H9 (cell line): ENCODE measurements around the gene TRAF7. TPM values are rescaled to one million over a fixed set of nuclear protein-coding genes. Genes with fewer than 3 reads are reported as not detected.

Experiments used
- DNase-seq: peaks from one replicate; pipeline ENCODE4 v3.0.0-alpha.2; 2017
- H2AFZ ChIP-seq: one replicate; pipeline ENCODE4 v1.6.1; 2013; ENCODE audit warnings: mild to moderate bottlenecking, low read length, control low read depth, moderate library complexity
- H2AK5ac ChIP-seq: 2 replicates; pipeline ENCODE4 v1.6.1; 2013; ENCODE audit warnings: low read length, control low read depth, mixed read lengths; ENCODE audit not compliant: insufficient read length
- H2BK120ac ChIP-seq: one replicate; pipeline ENCODE4 v1.6.1; 2013; ENCODE audit warnings: low read depth, mild to moderate bottlenecking, low read length, control low read depth, inconsistent platforms; ENCODE audit not compliant: poor library complexity, severe bottlenecking
- H2BK12ac ChIP-seq: 2 replicates; pipeline ENCODE4 v1.6.1; 2013; ENCODE audit warnings: low read length, control low read depth, mixed read lengths, low read depth; ENCODE audit not compliant: insufficient read length
- H2BK15ac ChIP-seq: 2 replicates; pipeline ENCODE4 v1.6.1; 2013; ENCODE audit warnings: low read depth, low read length, control low read depth
- H2BK20ac ChIP-seq: one replicate; pipeline ENCODE4 v1.6.1; 2013; ENCODE audit warnings: low read depth, mild to moderate bottlenecking, low read length, control low read depth, inconsistent platforms; ENCODE audit not compliant: poor library complexity, severe bottlenecking
- H2BK5ac ChIP-seq: 2 replicates; pipeline ENCODE4 v1.6.1; 2013; ENCODE audit warnings: low read length, control low read depth, mixed read lengths; ENCODE audit not compliant: insufficient read length
- H3K14ac ChIP-seq: 2 replicates; pipeline ENCODE4 v1.6.1; 2013; ENCODE audit warnings: low read length, control low read depth; ENCODE audit not compliant: insufficient read depth
- H3K18ac ChIP-seq: 2 replicates; pipeline ENCODE4 v1.6.1; 2013; ENCODE audit warnings: low read depth, mild to moderate bottlenecking, mixed read lengths, low read length, control low read depth; ENCODE audit not compliant: insufficient read length
- H3K23ac ChIP-seq: 2 replicates; pipeline ENCODE4 v1.6.1; 2013; ENCODE audit warnings: low read length, control low read depth, mixed read lengths, low read depth; ENCODE audit not compliant: insufficient read length
- H3K23me2 ChIP-seq: 2 replicates; pipeline ENCODE4 v1.6.1; 2013; ENCODE audit warnings: low read depth, mild to moderate bottlenecking, mixed read lengths, low read length, control low read depth; ENCODE audit not compliant: insufficient read length, poor library complexity, severe bottlenecking
- H3K27ac ChIP-seq: 2 replicates; pipeline ENCODE4 v1.5.1; 2013; ENCODE audit warnings: low read length, control low read depth, mixed read lengths, low read depth; ENCODE audit not compliant: insufficient read length
- H3K27me3 ChIP-seq: 2 replicates; pipeline ENCODE4 v1.6.1; 2013; ENCODE audit warnings: low read length, control low read depth, inconsistent platforms; ENCODE audit not compliant: insufficient read depth
- H3K4ac ChIP-seq: 2 replicates; pipeline ENCODE4 v1.6.1; 2013; ENCODE audit warnings: low read depth, mild to moderate bottlenecking, control low read depth, inconsistent platforms, low read length, moderate library complexity
- H3K4me1 ChIP-seq: 2 replicates; pipeline ENCODE4 v1.6.1; 2013; ENCODE audit warnings: low read length, control low read depth, inconsistent platforms; ENCODE audit not compliant: insufficient read depth
- H3K4me2 ChIP-seq: 2 replicates; pipeline ENCODE4 v1.6.1; 2013; ENCODE audit warnings: low read length, control low read depth, mixed read lengths; ENCODE audit not compliant: insufficient read length, insufficient read depth
- H3K56ac ChIP-seq: 2 replicates; pipeline ENCODE4 v1.6.1; 2013; ENCODE audit warnings: low read depth, mild to moderate bottlenecking, mixed read lengths, low read length, control low read depth; ENCODE audit not compliant: insufficient read length
- H3K79me1 ChIP-seq: 2 replicates; pipeline ENCODE4 v1.6.1; 2013; ENCODE audit warnings: low read depth, mild to moderate bottlenecking, moderate library complexity, low read length, control low read depth, inconsistent platforms; ENCODE audit not compliant: insufficient read depth, poor library complexity, severe bottlenecking
- H3K79me2 ChIP-seq: 2 replicates; pipeline ENCODE4 v1.6.1; 2013; ENCODE audit warnings: low read length, control low read depth, inconsistent platforms; ENCODE audit not compliant: insufficient read depth
- H3K9ac ChIP-seq: 2 replicates; pipeline ENCODE4 v1.6.1; 2013; ENCODE audit warnings: low read length, control low read depth, mixed read lengths; ENCODE audit not compliant: insufficient read length; ENCODE audit errors: extremely low read depth
- H3K9me3 ChIP-seq: one replicate; pipeline ENCODE4 v1.6.1; 2013; ENCODE audit warnings: low read depth, low read length, inconsistent platforms; ENCODE audit not compliant: control insufficient read depth
- H3T11ph ChIP-seq: one replicate; pipeline ENCODE4 v1.6.1; 2013; ENCODE audit warnings: mild to moderate bottlenecking, low read length, control low read depth, inconsistent platforms
- H4K20me1 ChIP-seq: one replicate; pipeline ENCODE4 v1.6.1; 2013; ENCODE audit not compliant: control insufficient read depth, insufficient read length, insufficient read depth
- H4K5ac ChIP-seq: 2 replicates; pipeline ENCODE4 v1.6.1; 2013; ENCODE audit warnings: low read depth, mild to moderate bottlenecking, mixed read lengths, low read length, control low read depth; ENCODE audit not compliant: insufficient read length
- H4K8ac ChIP-seq: replicated peaks from 2 replicates; pipeline ENCODE4 v1.6.1; 2013; ENCODE audit warnings: low read length, control low read depth, mixed read lengths, low read depth; ENCODE audit not compliant: insufficient read length
- H4K91ac ChIP-seq: 2 replicates; pipeline ENCODE4 v1.6.1; 2013; ENCODE audit warnings: low read depth, mild to moderate bottlenecking, moderate library complexity, mixed read lengths, low read length, control low read depth; ENCODE audit not compliant: insufficient read length
- H3K27ac Mint-ChIP-seq, 3 experiments: 2 replicates in 2 of 3; 3 replicates in 1 of 3; pipeline ENCODE4 v1.8.0; 2020 to 2021; ENCODE audit warnings: mixed read lengths in 3 of 3, mild to moderate bottlenecking in 1 of 3, moderate library complexity in 1 of 3
- H3K27me3 Mint-ChIP-seq: 2 replicates; pipeline ENCODE4 v1.8.0; 2021; ENCODE audit warnings: low read depth, mild to moderate bottlenecking, moderate library complexity, mixed read lengths
- H3K36me3 Mint-ChIP-seq, 3 experiments: 2 replicates in 2 of 3; 3 replicates in 1 of 3; pipeline ENCODE4 v1.8.0; 2020 to 2021; ENCODE audit warnings: low read depth in 3 of 3, mixed read lengths in 3 of 3; ENCODE audit not compliant: insufficient read depth in 1 of 3
- H3K4me1 Mint-ChIP-seq, 2 experiments: 2 replicates each; pipeline ENCODE4 v1.8.0; 2020; ENCODE audit warnings: mixed read lengths in 2 of 2
- H3K4me3 Mint-ChIP-seq, 2 experiments: 2 replicates in 1 of 2; 3 replicates in 1 of 2; pipeline ENCODE4 v1.8.0; 2020 to 2021; ENCODE audit warnings: mild to moderate bottlenecking in 2 of 2, mixed read lengths in 2 of 2, moderate library complexity in 1 of 2
- H3K9me3 Mint-ChIP-seq, 2 experiments: 2 replicates in 1 of 2; 3 replicates in 1 of 2; pipeline ENCODE4 v1.8.0; 2020; ENCODE audit warnings: mild to moderate bottlenecking in 2 of 2, mixed read lengths in 2 of 2, moderate library complexity in 1 of 2
- CTCF ChIP-seq: fragments of 200-600 bp; sonication (generic); conservative IDR thresholded peaks from 3 replicates; pipeline ENCODE4 v1.8.0; 2021; ENCODE audit warnings: antibody characterized with exemption, mild to moderate bottlenecking
- WGBS: extraction: QIAGEN DNeasy Blood & Tissue Kit; methylation state at CpG from one replicate; pipeline ENCODE4 v1.1.7; 2013; ENCODE audit warnings: missing lambda C conversion rate, low lambda C conversion rate, mixed read lengths; ENCODE audit not compliant: insufficient read length; ENCODE audit errors: extremely low coverage; 5-methylcytosine and 5-hydroxymethylcytosine counted together
- total RNA-seq: library from RNA; stranded (reverse); gene quantifications from 2 replicates; pipeline ENCODE4 v1.2.1, GENCODE V29; 2021

The TRAF7 gene
- total RNA-seq, 1 experiment from 2014 or later: 108 TPM

- Histone ChIP-seq H2BK120ac (no peak overlapping the region), H3K27ac (no peak overlapping the region), H3K27me3 (no peaks in the 10 kb centered on the region), H3K4me1 (no peaks in the 10 kb centered on the region; the same call in 1 of the 2 replicates), H3K23ac (no peak overlapping the region), H3K14ac (no peak overlapping the region), H3K4me2 (no peak overlapping the region), H2AK5ac (no peak overlapping the region), H3K79me2 (peaks cover 57% of the 10 kb centered on the region; the same call in 1 of the 2 replicates), H3K18ac (no peak overlapping the region), H3K23me2 (peaks cover 23% of the 10 kb centered on the region), H2BK20ac (no peak overlapping the region), H4K20me1 (peaks cover 2% of the 10 kb centered on the region), H3K79me1 (peaks cover 17% of the 10 kb centered on the region), H4K8ac (no peak overlapping the region), H4K91ac (no peak overlapping the region), H3K9ac (no peak overlapping the region), H3K56ac (no peak overlapping the region), H2AFZ (no peak overlapping the region), H3T11ph (no peak overlapping the region), H3K9me3 (no peaks in the 10 kb centered on the region), H2BK5ac (no peak overlapping the region), H3K4ac (no peak overlapping the region), H2BK15ac (no peak overlapping the region), H4K5ac (no peak overlapping the region), H2BK12ac (no peak overlapping the region)
- Mint-ChIP-seq H3K9me3 (peaks cover 0 to 9% of the 10 kb centered on the region in 2 experiments; a peak in 2 of 5 replicates), H3K4me1 (peaks cover 16 to 41% of the 10 kb centered on the region in 2 experiments), H3K27ac (peak overlapping the region in 2 of 3 experiments; percentile 85 to 87; a peak in 2 of 7 replicates), H3K4me3 (peak overlapping the region; percentile 97), H3K36me3 (peaks cover 25 to 36% (median 32%) of the 10 kb centered on the region in 3 experiments), H3K27me3 (no peaks in the 10 kb centered on the region; the same call in 1 of the 2 replicates)
- TF ChIP-seq CTCF: no peak
- WGBS: no CpG with 5 or more reads among the region's 27 CpGs
- no peak for DNase-seq
Observed at GRCh38 chr16:2157480-2158261, 2.1 kb downstream of the TRAF7 start.
